T1000 (cell line): ENCODE data around the gene UNC13B.
"Not testable (repeated sequence)": the region's sequence is repeated elsewhere in the genome, so short reads cannot be mapped to it uniquely, and the experiment has no call there.

Source experiments
- DNase-seq: peaks from one replicate; lab custom pipeline; 2025; ENCODE audit warnings: mixed read lengths; lab: John Stamatoyannopoulos, UW

The UNC13B gene

DNA sequence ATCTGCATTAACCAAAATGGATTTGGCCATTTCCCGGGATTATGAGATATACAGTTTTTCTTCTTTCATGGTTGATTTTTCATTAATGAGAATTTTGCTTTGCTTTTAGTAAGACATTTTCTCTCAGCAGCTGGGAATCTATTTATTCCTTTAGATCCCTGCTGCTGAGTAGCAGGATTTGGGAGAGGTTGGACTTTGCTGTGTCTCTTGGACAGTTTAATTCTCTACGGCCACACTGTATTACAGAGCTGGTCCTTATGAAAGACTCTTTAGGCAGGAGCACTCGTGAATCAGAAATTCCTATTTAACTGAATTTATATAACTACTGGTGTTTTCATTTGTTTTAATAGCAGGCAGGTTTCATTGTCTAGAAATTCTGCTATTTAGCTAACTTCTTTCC is 1.6 kb downstream of the UNC13B start:
- no peak for DNase-seq

DNA sequence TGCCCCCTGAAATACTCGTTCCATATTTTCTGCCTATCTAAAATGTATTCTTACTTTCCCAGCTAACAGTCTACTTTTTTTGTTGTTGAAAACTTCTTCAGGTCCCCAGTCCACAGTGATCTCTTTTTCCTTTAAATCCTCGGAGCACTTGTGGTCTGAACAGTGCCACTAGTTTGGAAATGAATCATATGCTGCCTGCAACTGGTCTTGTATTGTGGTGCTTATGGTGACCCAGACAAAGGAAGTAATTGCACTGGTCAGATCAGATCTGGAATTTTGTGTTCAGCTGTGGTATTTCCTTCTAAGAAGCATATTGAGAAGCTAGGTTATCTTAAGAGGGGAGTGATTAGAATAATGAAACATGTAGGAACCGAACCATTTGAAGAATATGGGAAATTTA is 2.9 kb downstream of the UNC13B start:
- no peak for DNase-seq

DNA sequence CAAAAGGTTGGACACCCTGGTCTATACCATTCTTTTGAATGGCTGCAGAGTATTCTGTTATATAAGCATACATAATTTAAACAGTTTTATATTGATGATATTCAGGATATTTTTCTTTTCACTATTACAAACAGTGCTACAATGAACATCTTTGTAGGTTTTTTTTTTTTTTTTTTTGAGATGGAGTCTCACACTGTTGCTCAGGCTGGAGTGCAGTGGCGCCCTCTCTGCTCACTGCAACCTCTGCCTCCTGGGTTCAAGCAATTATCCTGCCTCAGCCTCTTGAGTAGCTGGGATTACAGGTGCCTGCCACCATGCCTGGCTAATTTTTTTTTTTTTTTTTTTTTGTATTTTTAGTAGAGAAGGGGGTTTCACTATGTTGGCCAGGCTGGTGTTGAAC is 5.6 kb downstream of the UNC13B start:
- DNase-seq = not testable (repeated sequence)

DNA sequence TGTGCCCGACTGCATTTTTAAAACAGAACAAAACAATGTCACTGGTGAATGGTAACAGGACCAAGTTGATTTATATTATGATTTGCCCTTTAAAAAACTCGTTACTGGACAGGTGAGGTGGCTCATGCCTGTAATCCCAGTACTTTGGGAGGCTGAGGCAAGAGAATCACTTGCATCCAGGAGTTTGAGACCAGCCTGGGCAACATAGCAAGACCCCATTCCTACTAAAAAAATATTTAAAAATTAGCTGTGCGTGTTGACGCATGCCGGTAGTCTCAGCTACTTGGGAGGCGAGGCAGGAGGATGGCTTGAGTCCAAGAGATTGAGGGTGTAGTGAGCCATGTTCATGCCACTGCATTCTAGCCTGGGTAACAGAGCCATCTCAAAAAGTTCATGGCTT is 7.2 kb downstream of the UNC13B start:
- DNase-seq = no peak

DNA sequence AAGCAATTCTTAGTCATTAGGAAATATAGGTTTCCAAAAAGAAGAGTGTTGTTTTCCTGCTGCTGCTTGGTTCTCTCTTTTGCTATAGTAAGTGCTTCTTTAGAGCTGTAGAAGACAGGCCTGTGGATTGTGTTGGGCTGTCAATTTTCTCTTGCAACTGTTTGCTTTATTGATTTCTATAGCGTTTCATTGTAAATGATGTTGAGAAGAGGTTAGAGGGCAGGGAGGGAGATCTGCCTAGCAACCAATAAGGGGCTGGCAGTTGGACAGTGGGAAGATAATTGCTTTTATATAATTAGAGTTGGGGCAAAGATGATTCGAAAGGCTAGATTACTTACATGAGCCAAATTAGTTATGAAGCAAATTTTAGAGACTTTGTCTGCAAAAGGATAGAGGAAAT is 11.1 kb downstream of the UNC13B start:
- no peak for DNase-seq

DNA sequence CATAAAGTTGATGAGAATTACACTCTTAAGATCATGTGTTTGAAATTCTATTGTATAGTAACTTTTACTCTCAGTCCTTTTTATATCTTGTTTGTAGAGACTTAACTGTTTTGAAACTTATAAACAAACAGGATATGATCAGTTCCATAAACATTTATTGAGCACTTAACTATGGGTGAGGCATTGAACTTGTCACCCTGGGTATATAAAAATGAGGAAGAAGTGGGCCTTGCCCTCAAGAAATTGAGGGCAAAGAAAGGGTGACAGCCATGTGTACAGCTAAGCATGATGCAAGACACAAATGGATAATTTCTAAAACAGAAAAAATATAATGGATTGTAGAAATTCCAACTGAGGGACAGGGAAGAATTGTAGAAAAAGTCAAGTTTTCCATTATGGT is 15.7 kb downstream of the UNC13B start:
- no peak for DNase-seq

DNA sequence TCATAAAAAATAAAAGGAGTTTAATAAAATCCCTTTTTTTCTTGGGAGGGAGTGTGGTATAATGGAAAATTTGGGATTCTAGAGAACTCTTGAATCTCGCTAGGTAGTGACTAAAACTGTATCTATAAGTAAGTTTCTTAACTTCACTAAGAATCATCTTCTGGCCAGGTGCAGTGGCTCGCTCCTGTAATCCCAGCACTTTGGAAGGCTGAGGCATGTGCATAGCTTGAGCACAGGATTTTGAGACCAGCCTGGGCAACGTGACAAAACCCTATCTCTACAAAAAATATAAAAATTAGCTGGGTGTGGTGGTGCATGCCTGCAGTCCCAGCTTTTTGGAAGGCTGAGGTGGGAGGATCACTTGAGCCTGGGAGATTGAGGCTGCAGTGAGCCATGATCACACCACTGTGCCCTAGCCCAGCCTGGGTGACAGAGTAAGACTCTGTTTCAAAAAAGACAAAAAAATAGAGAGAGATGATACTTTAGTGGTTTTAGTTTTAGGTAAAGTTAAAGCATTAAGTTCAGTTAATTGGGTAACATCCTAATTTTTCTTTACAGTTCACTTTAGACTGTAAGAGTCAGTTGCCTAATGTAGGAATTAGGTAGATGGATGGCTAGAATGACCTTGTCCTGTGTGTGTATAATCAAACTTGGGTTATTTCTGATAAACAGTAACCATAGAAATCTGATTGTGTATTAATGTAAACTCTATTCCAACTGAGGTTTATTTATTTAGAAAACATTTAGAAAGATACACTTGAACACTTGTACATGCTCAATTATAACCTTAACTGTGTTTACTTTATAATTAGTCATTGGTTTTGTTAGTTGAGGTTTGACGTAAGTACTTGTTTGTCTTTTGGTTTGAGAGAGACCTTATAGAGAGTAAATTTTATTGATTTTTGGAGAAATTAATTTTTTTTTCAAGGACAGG is 17.8 kb downstream of the UNC13B start:
- DNase-seq = no peak

DNA sequence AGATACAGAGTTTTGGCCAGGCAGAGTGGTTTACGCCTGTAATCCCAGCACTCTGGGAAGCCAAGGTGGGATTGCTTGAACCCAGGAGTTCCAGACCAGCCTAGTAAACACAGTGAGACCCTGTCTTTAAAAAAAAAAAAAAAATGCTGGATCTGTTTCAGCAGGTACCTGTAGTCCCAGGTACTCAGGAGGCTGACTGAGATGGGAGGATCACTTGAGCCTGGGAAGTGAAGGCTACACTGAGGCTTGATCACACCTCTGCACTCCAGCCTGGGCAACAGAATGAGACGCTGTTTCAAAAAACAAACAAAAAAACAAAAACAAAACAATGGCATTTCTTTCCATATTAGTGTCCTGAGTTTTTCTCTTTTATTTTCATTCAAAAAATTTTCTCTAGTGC is 19.0 kb downstream of the UNC13B start:
- no peak for DNase-seq

DNA sequence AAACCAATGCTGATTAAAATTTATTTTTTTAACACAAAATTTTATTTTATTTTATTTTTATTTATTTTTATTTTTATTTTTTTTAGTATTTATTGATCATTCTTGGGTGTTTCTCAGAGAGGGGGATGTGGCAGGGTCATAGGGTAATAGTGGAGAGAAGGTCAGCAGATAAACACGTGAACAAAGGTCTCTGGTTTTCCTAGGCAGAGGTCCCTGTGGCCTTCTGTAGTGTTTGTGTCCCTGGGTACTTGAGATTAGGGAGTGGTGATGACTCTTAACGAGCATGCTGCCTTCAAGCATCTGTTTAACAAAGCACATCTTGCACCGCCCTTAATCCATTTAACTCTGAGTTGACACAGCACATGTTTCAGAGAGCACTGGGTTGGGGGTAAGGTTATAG is 20.6 kb downstream of the UNC13B start:
- not testable (repeated sequence) for DNase-seq

DNA sequence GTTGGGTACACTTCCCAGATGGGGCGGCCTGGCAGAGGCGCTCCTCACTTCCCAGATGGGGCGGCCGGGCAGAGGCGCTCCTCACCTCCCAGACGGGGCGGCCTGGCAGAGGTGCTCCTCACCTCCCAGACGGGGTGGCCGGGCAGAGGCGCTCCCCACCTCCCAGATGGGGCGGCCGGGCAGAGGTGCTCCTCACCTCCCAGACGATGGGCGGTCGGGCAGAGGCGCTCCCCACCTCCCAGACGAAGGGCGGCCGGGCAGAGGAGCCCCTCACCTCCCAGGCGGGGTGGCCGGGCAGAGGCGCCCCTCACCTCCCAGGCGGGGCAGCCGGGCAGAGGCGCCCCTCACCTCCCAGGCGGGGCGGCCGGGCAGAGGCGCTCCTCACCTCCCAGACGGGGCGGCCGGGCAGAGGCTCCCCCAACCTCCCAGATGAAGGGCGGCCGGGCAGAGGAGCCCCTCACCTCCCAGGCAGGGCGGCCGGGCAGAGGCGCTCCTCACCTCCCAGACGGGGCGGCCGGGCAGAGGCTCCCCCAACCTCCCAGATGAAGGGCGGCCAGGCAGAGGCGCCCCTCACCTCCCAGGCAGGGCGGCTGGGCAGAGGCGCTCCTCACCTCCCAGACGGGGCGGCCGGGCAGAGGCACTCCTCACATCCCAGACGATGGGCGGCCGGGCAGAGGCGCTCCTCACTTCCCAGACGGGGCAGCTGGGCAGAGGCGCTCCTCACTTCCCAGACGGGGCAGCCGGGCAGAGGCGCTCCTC is 21.4 kb downstream of the UNC13B start:
- not testable (repeated sequence) for DNase-seq

DNA sequence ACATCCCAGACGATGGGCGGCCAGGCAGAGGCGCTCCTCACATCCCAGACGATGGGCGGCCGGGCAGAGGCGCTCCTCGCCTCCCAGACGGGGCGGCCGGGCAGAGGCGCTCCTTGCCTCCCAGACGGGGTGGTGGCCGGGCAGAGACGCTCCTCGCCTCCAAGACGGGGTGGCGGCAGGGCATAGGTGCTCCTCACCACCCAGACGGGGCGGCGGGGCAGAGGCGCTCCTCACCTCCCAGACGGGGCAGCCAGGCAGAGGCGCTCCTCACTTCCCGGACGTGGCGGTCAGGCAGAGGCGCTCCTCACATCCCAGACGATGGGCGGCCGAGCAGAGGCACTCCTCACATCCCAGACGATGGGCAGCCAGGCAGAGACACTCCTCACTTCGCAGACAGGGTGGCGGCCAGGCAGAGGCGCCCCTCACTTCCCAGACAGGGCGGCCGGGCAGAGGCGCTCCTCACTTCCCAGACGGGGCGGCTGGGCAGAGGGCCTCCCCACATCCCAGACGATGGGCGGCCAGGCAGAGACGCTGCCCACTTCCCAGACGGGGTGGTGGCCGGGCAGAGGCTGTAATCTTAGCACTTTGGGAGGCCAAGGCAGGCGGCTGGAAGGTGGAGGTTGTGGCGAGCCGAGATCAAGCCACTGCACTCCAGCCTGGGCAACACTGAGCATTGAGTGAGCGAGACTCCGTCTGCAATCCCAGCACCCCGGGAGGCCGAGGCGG is 22.1 kb downstream of the UNC13B start:
- not testable (repeated sequence) for DNase-seq

DNA sequence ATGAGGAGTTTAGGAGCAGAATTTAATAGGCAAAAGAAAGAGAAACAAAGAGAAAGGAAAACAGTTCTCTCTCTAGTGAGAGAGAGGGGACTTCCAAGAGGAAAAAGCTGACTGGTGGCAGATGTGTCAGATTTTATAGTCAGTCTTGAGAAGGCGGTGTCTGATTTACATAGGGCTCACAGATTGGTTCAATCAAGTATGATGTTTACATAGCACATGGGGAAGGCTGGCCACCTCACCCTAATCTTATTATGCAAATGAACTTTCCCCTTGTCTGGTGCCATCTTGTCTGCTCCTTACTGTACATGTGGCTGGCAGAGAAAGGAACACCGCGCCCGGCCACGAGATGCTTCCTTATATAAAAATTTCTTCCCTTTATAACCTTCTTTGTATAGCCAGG is 24.7 kb downstream of the UNC13B start:
- no peak for DNase-seq

DNA sequence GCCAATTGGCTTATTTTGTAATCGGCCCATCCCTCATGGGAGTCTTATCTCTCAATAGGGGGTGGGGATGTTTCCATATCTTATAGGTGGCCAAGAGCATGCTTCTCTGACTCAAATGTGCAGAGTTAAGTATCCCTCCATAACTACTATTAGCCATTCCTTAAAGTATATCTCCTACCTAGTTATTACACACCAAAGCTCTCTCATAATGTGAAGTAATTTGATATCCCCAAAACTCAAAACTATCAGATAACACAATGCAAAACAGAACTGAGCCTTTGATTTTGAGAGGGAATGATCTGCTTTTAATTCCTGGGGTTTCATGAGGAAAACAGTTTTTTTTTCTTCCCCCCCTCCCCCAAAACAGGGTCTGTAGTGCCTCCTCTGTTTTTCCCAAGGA is 28.4 kb downstream of the UNC13B start:
- no peak for DNase-seq

DNA sequence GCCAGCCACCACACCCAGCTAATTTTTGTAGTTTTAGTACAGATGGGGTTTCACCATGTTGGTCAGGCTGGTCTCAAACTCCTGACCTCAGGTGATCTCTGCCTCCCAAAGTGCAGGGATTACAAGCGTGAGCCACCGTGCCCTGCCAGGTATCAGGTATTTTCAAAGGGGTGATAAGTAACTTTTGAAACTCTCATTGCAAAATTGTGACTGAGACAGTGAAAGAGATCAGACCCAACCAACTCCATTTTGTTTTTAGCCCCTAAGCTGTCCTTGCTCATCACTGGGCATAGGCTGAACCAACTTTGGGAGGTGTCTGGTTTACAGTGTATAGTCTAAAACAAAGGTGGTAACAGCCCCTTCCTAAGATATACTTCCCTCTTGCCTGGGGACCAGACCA is 29.3 kb downstream of the UNC13B start:
- DNase-seq = no peak

DNA sequence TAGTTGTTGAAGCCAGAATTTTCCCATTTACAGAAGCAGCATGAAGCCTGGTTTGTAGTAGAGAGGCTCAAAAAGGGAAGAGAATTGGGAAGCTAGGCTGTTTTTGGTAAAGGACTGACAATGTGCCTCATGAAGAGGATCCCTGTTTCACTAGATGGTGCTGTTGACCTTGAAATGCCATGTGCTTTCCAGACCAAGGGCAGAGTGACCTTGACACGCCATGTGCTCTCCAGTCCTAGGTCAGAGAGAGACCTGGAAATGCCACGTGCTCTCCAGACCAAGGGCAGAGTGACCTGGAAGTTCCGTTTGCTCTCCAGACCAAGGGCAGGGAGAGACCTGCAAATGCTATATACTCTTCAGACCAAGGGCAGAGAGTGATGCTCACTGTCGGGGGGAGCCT is 32.0 kb downstream of the UNC13B start:
- no peak for DNase-seq

DNA sequence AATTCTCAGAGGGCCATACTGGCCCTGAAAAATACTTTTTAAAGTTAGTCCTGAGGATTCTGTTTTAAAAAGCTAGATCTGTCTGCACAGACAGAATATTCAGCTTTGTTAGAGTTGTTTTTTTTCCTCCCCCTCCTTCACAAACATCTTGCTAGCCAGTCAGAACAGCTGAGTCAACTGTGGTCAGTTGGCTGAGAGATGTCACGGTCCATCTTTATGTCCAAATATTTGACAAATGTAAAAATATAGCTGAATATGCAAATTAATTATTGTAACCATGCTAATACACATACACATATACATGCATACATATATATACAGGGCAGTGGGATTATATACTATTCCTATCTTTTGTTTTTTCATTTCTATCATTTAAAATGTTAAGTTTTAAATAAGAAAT is 33.9 kb downstream of the UNC13B start:
- DNase-seq = no peak

DNA sequence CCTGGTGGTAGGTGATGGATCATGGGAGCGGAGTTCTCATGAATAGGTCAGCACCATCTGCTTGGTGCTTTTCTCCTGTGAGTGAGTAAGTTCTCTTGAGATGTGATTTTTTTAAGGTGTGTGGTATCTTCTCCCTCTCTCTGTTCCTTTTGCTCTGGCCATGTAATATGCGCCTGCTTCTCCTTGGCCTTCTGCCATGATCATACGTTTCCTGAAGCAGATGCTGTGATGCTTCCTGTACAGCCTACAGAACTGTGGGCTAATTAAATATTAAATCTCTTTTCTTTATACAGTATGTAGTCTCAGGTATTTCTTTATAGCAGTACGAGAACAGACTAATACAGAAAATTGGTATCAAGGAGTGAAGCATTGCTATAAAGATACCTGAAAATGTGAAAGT is 36.4 kb downstream of the UNC13B start:
- no peak for DNase-seq

DNA sequence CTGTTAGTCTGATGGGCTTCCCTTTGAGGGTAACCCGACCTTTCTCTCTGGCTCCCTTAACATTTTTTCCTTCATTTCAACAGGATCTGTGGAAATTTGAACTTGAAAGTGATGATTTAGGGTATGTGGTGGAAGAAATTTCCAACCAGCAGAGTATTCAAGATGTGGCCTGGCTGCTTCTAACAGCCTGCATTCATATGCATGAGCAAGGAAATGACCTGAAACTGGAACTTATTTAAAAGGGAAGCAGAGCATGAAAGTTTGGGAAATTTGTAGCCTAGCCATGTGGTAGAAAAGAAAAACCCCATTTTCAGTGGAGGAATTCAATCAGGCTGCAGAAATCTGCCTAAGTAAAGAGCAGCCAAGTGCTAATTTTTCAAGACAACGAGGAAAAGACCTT is 41.7 kb downstream of the UNC13B start:
- DNase-seq = no peak

DNA sequence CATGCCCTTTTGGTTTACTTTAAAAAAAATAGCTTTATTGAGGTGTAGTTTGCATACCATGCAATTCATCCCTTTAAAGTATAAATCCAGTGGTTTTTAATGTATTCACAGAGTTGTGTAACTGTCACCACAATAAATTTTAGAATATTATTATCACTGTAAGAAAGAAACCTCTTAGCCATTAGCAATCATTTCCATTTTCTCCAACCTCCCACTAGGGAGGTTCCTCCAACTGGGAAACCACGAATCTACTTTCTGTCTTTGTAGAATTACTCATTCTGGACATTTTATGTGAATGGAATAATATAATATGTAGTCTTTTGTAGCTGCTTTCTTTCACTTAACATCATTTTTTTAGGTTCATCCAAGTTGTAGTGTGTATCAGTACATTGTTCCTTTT is 43.5 kb downstream of the UNC13B start:
- no peak for DNase-seq

DNA sequence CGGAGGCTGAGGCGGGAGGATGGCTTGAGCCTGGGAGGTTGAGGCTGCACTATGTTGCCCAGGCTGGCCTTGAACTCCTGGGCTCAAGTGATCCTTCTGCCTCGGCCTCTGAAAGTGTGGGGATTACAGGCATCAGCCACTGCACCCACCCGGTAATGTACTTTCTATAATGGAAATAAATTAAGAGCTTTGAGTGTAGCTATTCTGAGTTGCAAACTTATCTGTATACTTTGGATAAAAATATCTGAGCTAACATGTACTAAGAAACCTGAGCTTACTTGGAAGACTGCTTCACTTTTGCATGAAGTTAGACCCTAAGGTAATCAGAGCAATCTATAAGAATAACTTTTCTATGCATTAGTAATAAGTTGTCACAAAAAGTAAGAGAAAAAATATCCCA is 50.0 kb downstream of the UNC13B start:
- DNase-seq = no peak

DNA sequence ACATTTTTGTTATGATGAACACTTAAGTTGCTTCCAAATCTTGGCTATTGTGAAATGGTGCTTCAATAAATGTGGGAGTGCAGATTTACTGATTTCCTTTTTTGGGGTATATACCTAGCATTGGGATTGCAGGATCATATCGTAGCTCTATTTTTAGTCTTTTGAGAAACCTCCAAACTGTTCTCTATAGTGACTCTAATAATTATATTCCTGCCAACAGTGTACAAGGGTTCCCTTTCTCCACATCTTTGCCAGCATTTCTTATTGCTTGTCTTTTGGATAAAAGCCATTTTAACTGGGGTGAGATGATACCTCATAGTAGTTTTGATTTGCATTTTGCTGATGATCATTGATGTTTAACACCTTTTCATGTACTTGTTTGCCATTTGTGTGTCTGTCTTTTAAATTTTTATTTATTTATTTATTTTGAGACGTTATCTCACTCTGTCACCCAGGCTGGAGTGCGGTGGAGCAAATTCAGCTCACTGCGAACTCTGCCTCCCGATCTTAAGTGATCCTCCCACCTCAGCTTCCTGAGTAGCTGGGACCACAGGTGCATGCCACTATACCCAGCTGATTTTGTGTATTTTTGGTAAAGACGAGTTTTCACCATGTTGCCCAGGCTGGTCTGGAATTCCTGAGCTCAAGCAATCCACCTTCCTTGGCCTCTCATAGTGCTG is 59.0 kb downstream of the UNC13B start:
- DNase-seq = no peak

DNA sequence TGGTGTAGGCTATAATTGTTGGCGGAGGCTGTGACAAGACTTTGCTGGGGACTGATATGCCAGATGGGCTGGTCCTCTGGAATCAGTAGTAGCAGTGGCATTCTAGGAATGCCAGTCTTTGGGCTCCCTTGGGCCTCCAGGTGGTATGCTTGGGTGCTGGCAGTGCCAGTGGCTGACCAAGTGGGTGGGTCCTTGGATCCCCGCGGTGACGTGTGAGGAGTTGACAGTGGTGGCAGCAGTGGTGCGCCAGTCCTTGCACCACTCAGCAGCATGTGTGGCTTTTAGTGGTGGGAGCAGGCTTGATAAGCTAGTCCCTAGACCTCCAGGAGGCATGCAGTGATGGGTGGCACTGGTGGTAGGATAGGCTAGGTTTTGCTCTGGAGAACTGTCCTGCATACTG is 63.9 kb downstream of the UNC13B start:
- DNase-seq = no peak
